GM12892 (cell line): ENCODE results near the gene ATP6V1E1.
"Not testable (repeated sequence)": the region's sequence is repeated elsewhere in the genome, so short reads cannot be mapped to it uniquely, and the experiment has no call there.

Experiments
- DNase-seq: peaks from one replicate; pipeline ENCODE4 v3.0.0; 2011; ENCODE audit not compliant: insufficient read length
- FAIRE-seq: peaks from 2 replicates; lab custom pipeline; 2011; peaks lifted over from hg19 to GRCh38; lab: Jason Lieb, UNC
- POLR2A ChIP-seq: IDR thresholded peaks from 2 replicates; pipeline ENCODE4 v1.6.1; 2011; ENCODE audit warnings: low read depth, low read length, control low read depth
- POLR2AphosphoS5 ChIP-seq: IDR thresholded peaks from 2 replicates; pipeline ENCODE4 v1.6.1; 2011; ENCODE audit warnings: low read depth, low read length, control low read depth
- TAF1 ChIP-seq: IDR thresholded peaks from 2 replicates; pipeline ENCODE4 v1.6.1; 2011; ENCODE audit warnings: low read depth, mild to moderate bottlenecking, control low read depth, low read length, borderline replicate concordance

ATP6V1E1 gene

DNA sequence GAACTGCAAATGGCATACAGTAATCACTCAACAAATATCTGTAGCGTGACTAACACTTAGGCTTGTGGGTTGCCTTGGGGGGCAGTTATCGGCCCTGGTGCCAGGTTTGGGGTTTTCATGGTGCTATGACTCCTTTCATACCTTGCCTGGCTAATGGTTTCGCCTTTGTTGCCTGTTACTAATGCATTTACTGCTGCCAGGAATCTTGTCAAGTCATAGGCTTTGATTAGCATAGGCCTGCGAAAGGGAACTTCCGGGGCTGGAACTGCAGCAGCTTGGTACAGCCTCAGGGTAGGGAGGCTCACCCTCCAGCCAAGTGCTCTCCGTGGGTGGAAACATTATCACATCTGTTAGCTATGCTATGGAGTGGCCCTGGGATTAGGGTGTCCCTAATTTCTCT is 52.1 kb downstream of the ATP6V1E1 start:
- TF ChIP-seq POLR2A (no peak), TAF1 (no peak)
- no peak for FAIRE-seq
- DNase-seq = no peak

DNA sequence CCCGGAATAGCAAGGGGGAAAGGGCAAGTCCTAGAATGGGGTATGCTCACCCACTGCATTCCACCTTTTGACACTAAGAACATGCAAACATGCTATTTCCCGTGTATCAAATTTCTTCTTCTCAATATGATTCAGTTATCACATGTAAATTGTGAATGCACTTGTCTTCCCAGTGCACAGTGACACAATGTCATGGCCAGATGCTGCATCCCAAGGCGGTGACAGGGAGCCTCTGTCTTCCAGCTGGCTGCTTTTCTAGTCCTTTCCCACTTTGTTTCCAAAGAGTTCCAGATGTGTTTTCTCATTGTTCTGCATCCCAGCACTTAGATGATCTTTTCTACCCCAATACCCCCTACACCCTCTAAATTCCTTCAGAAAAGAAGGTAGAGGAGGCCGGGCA is 52.9 kb downstream of the ATP6V1E1 start:
- FAIRE-seq = no peak
- DNase-seq = no peak
- TF ChIP-seq POLR2A (no peak), POLR2AphosphoS5 (no peak), TAF1 (no peak)

DNA sequence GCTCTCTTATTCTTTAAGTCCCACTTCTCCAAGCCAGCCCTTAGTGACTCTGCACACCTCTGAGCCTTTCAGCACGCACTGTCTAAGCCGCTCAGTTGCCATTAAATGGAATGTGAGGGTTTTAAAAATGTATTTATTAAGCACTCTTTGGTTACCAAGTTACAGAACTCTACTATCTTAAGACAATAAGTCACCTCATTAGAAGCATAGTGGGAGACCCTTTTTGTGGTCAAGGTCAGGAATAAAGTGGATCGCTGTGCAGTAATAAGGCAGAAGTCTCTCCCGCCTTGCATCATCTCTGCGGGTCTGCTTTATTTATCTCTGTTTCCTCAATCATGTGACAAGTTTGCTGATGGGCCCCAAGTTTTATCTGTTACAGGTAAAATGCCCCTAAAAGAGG is 53.4 kb downstream of the ATP6V1E1 start:
- no peak for DNase-seq
- no peak for FAIRE-seq
- TF ChIP-seq POLR2AphosphoS5 = no peak
- no peak for TF ChIP-seq TAF1
- TF ChIP-seq POLR2A = no peak

DNA sequence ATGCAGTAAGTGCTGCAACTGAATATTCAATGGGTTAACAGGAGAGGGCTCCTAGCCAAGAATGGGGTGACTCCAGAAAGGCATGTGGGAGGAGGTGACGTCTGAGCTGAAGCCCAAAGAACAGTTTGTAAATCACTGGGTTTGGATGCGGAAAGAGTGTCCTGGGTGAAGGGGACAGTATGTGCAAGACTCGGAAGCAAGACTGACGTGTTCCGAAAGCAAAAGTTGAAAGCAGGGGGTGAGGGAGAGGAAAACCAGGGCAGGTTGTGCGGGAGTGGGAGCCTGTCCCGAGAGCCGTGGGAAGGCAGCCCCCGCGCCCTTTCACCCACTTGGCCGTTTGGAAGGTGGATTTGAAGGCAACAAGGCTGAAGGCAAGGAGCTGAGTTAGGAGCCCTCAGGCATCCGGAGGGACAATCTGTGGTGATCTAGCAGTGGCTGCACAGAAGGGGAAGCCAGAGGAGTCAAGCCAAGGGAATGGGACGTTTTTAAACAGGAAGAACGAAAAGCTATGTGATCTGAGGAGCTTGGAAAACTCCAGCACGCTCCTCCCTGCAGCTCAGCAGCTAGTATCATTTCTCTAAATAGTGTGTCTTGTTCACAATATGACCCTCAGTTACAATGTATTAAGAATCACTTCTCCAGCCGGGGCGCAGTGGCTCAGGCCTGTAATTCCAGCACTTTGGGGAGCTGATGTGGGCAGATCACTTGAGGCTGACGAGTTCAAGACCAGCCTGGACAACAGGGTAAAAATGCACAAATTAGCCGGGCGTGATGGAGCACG is 57.5 kb downstream of the ATP6V1E1 start:
- DNase-seq = no peak
- TF ChIP-seq TAF1 = no peak
- TF ChIP-seq POLR2AphosphoS5 = no peak
- no peak for TF ChIP-seq POLR2A
- FAIRE-seq = no peak

DNA sequence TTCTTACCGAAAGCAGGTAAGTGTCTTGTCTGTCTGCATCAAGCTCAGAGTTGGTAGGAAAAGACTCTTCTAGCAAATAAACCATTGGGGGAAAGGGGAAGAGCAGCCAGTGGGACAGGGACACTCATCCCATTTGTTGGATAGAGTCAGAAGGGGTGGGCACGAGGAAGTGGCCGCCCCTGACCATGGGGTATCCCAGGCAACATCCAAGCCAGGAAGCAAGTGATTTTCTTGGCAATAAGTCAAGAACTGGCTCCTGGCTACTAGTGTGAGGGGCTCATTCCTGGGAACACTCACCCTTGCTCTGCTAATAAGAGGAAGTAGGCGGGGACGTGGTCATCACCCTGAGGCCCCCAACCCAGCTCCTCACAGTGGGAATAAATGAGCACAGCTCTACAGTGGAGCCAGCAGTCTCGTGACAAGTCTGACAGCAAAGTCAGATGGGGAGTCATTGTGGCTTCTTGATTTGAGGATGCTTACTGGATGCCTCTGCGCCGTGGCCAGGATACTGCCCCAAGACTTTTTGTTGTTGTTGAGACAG is 58.5 kb downstream of the ATP6V1E1 start:
- DNase-seq (no peak), FAIRE-seq (no peak)
- TF ChIP-seq POLR2AphosphoS5 = no peak

DNA sequence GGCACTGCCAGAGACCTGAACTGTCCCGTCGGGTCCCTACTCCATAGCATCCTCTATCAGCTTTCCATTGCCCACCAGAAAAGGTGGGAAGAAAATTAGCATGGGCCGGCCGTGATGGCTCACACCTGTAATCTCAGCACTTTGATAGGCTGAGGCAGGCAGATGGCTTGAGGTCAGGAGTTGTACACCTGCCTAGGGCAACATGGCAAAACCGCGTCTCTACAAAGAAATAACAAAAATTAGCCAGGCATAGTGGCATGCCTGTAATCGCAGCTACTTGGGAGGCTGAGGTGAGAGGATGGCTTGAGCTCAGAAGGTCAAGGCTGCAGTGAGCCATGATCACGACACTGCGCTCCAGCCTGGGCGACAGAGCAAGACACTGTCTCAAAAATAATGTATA is 61.8 kb downstream of the ATP6V1E1 start:
- TF ChIP-seq POLR2A (no peak), POLR2AphosphoS5 (no peak), TAF1 (no peak)
- no peak for DNase-seq
- FAIRE-seq = no peak

DNA sequence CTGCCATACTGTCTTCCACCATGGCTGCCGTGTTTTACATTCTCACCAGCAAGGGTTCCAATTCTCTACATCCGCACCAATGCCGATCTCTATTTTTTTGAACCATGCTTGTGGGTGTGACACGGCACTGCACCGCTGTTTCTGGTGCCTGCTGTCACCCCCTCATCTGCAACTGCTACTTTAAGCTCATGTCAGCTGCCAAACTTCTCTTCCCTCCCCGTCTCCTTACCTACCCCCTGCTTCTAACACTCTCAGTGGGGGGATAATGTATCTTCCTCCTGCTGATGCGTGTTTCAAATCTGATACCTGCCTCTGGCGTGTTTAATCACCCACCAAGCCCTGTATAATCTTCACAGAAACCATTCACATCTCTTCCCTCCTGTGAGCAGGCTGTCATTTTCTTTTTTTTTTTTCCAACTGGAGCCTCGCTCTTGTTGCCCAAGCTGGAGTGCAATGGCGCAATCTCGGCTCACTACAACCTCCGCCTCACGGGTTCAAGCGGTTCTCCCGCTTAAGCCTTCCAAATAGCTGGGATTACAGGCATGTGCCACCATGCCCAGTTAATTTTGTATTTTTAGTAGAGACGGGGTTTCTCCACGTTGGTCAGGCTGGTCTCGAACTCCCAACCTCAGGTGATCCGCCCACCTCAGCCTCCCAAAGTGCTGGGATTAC is 62.4 kb downstream of the ATP6V1E1 start:
- not testable (repeated sequence) for DNase-seq, FAIRE-seq

DNA sequence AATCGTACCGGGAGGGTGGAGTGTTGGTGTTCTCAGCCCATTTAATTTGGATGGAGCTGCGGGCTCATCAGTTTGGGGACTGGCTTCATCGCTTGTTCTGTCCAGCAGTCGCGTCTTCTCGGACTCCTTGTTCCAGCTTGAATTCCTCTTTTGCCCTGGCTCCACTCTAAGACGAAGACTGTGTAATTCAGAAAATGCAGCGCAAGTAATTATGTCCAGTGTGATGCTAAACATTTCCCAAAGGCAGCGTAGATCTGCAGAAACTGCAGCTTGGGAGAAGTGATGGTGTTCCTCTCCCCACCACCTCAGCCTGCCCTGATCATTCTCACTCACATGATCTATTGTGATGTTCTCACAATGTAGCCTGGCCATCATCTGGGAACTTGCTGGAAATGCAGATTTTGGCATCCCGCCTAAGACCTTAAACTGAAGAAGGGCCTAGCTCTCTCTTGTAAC is 64.6 kb downstream of the ATP6V1E1 start:
- no peak for TF ChIP-seq TAF1
- no peak for TF ChIP-seq POLR2AphosphoS5
- TF ChIP-seq POLR2A = no peak
- DNase-seq = no peak
- FAIRE-seq = no peak

DNA sequence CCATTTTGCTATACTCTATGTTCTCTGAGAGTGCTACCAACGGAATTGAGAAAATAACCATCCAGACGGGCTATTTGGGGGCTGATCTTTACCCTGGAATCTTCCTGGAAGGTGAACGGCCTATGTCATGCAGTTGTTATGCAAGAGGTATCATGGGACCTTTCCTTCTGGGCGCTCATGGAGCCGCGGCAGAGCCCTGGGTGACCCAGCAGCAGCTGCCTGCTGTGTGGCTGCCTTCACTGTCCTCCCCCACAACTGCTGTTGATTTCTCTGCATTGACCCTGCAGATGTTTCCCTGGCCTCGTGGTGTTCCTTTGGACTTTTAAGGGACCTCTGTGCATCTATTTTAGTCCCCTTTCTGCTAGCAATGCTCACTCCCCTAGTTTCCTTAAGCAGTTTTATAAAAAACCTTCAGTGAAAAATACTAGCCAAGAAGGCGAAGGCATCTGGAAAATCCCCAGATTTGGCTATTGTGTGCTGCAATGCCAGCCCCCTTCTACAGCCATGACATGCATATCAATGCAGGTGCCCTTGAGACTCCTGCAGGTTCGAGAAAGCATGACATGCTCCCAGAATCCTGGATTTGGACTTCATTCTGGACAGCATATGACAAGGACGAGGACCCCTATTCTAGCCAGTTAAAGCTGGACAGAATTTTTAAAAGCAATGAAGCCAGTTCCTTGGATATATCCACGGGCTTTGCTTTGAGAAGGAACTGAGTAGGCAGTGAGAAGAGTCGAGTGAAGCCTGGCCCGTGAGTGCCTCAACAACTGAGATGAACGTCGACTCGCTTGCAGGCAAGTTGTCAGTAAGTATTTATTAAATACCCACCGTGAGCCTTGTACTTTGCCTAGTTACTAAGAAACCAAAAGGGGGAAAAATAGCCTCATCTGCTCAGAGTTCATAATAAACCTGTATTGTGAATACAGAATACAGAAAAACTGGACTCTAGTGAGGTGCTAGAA is 65.4 kb downstream of the ATP6V1E1 start, which contains the start of gene SLC25A18:
Gene SLC25A18 (plus strand): TSS at position 593 of the 965 bp plus-strand sequence. CDS start 16,447 bp downstream, outside the sequence.
- FAIRE-seq = no peak
- no peak for DNase-seq
- no peak for TF ChIP-seq POLR2AphosphoS5
- TF ChIP-seq POLR2A = no peak
- TF ChIP-seq TAF1 = no peak

DNA sequence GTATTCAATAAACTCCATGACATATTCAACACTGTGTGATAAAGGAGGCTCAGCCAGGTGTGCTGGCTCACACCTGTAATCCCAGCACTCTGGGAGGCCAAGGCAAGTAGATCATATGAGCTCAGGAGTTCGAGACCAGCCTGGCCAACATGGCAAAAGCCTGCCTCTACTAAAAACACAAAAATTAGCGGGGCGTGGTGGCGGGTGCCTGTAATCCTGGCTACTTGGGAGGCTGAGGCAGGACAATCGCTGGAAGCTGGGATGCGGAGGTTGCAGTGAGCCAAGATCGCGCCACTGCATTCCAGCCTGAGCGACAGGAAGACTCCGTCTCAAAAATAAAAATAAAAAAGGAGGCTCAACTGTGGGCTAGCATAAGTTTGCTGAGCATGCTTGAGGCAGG is 69.4 kb downstream of the ATP6V1E1 start:
- TF ChIP-seq POLR2A (no peak), TAF1 (no peak), POLR2AphosphoS5 (no peak)
- DNase-seq (no peak), FAIRE-seq (no peak)

DNA sequence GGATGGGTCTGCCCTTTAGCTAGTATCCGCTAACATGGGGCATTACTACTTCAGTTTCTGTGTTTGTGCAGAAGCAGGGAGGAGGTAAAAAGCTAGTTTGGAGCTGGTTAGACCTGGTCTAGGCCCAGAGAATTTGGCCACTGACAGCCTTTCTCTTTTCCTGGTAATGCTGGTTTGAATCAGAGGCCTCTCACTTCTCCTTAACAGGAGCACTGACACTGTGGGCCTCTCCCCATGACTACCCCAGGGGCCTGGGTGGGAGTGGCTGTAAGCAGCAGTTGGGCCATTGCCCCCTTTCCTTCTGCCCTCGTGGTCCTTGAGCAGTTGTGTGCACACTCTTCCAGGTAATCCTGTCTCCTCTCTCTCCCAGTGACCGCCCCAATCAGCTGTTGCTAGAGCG is 73.7 kb downstream of the ATP6V1E1 start:
- FAIRE-seq = no peak
- TF ChIP-seq POLR2AphosphoS5 (no peak), TAF1 (no peak), POLR2A (no peak)

More for the DNA sequence above, 73.7 kb downstream of the ATP6V1E1 start:
- DNase-seq = no peak
